ENCODE measurements around the gene KCNJ11. TPM values are rescaled to one million over a fixed set of nuclear protein-coding genes. Genes with fewer than 3 reads are reported as not detected.
A peak's percentile ranks its signal among the peaks of the same experiment; 100 is the strongest.

KCNJ11 gene
- total RNA-seq, 1 experiment from 2014 or later: not detected

DNA sequence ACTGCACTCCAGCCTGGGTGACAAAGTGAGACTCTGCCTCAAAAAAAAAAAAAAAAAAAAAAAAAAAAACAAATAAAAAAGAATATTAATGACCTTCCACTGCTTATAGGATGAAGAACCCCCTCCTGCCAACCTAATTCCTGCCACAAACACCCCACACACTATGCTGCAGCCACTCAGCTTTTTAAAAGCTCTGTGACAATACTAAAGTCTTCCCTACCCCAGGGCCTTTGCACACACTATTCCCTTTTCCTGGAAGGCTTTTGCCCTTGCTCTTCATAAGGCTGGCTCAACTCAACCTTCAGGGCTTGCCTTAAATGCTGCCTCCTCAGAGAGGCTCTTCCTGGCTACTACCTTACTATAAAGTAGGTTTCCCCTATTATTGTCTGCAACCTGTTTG, 10.8 kb upstream of the KCNJ11 start:
- no peaks in the 10 kb centered on the region for H3K27me3 ChIP-seq
- H3K4me3 ChIP-seq: no peak overlapping the region
- no peaks in the 10 kb centered on the region for H3K9me3 ChIP-seq
- no peak for DNase-seq
- no peaks in the 10 kb centered on the region for H3K36me3 ChIP-seq

DNA sequence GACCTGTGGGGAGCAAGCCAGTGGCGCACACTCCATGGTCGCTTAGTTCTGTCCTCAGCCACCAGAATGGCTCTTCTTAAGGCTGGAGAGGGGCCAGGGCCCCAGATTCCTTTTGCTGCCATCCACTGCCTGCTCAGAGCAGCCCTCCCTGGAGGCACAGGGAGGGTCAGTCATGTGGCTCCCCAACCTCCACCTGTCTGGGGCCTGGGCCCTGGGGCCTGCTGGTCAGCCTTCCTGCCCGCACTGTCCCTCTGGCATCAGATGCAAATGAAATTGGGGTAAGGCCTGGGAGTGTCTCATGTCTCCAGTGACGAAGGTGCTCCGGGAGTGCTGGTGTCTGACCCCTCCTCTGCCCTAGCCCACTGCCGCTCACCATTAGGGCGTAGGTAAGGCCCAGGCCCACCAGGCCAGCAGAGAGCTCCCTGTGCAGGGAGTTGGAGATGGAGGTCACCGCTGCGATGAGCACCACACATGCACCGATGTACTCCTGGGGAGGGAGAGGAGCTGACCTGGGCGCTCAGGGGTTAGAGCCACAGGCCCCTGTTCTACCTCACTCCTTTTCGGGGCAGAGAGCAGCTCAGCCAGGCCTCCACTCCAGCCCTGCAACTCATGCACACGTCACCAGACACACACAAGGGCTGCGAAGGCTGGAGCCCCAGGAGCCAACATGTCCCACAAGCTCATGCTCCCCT, 9.0 kb upstream of the KCNJ11 start:
- Histone ChIP-seq H3K36me3 (no peaks in the 10 kb centered on the region), H3K4me3 (no peak overlapping the region), H3K9me3 (no peaks in the 10 kb centered on the region), H3K27me3 (no peaks in the 10 kb centered on the region)
- no peak for DNase-seq

DNA sequence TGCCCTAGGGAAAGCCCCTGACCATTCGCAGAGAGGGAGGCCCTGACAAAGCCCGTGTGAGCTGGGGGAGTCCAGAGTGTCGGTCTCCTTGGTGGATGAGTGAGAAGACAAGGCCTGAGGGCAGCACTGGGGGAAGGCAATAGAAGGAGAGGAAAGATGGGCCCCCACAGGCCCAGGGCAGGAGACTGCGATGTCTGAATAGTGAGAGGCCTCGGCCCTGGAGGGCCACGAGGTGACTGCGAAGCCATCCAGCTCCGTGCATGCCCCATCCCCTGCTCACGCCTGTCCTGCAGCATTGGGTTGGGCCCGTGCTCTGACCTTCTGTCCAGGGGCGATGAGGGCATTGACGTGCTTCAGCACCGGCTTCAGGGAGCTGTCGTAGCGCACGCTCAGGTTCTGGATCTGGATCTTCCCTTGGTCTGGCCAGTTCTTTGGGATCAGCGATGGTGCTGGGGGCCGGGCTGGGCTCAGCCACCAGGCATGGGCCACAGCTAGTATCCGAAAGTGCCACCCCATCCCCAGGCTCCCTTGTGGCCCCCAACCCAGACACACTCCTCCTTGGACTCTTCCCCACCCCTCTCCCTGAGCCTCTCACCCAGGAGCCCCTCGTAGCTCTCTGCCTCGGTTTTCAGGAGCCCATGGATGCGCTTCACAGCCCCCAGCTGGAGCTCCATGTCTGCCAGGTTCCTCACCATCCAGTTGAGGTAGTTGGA, 8.3 kb upstream of the KCNJ11 start:
- no peaks in the 10 kb centered on the region for H3K36me3 ChIP-seq
- H3K27me3 ChIP-seq: no peaks in the 10 kb centered on the region
- no peak overlapping the region for H3K4me3 ChIP-seq
- no peak for DNase-seq
- H3K9me3 ChIP-seq: no peaks in the 10 kb centered on the region

DNA sequence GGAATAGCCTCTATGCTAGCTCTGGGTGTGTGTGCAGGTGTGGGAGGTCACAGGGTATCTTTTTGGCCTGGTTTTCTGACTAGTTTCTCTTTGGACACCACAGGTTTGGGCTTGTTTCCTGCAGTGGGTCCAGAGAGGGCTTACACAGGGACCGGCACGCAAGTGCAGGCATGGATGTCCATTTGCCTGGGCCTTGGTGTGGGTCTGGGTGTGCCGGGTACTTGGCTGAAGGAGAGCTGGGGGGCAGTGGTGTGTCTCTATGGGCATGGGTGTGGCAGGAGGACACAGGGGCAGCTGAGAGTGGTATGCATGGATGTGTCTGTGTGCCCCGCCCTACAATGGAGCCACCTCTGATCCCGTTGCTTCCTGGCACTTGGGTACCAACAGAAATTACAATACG, 7.5 kb upstream of the KCNJ11 start:
- no peaks in the 10 kb centered on the region for H3K9me3 ChIP-seq

DNA sequence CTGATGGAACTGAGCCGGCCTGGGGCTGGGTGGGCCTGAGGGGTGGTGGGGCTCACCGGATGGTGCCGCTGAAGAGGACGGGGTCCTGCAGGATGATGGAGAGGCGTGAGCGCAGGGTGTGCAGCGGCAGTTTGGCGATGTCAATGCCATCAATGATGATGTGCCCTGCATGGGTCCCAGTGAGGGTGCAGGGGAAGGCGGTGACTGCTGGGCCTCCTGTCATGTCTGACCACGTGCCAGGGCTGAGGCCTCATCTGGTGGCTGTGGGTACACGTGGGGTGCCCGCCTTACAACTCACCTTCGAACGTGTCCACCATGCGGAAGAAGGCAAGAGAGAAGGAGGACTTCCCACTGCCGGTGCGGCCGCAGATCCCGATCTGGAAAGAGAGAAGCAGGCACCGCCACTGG, 7.1 kb upstream of the KCNJ11 start:
- Histone ChIP-seq H3K9me3 (no peaks in the 10 kb centered on the region), H3K36me3 (no peaks in the 10 kb centered on the region), H3K27me3 (no peaks in the 10 kb centered on the region), H3K4me3 (no peak overlapping the region)
- no peak for DNase-seq

More for the DNA sequence above, 7.5 kb upstream of the KCNJ11 start:
- Histone ChIP-seq H3K36me3 (no peaks in the 10 kb centered on the region), H3K4me3 (no peak overlapping the region), H3K27me3 (no peaks in the 10 kb centered on the region)
- DNase-seq: no peak

DNA sequence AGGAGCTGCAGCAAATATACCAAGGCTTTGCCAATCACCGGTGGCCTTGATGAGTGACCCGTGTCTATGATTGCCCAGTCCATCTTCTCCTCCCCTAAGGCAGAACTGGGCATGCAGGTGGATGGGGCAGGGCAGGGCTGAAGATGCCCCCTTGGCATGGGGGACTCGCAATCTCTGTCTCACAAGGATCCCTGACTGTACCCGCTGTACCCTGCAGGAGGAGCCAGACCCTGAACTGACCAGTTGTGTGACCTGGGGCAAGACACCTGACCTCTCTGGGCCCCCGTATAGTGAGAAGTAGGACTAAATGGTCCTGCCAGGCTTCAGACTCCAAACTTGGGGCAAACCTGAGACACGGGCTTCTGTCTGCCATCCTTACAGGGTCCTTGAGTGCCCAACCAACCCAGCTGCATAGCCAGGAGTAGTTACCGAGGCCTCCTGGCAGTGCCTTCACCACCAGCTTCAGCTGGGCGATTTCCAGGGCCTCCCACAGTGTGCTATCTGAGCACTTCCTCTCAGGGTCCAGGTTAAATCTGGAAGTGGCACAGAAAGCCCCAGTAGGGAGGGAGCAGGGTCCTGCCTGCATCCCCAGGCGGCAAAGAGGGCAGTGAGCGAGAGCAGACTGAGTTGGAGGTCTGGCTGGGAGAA, 6.4 kb upstream of the KCNJ11 start:
- Histone ChIP-seq H3K27me3 (no peaks in the 10 kb centered on the region), H3K4me3 (no peak overlapping the region), H3K36me3 (no peaks in the 10 kb centered on the region), H3K9me3 (no peaks in the 10 kb centered on the region)
- DNase-seq: no peak

DNA sequence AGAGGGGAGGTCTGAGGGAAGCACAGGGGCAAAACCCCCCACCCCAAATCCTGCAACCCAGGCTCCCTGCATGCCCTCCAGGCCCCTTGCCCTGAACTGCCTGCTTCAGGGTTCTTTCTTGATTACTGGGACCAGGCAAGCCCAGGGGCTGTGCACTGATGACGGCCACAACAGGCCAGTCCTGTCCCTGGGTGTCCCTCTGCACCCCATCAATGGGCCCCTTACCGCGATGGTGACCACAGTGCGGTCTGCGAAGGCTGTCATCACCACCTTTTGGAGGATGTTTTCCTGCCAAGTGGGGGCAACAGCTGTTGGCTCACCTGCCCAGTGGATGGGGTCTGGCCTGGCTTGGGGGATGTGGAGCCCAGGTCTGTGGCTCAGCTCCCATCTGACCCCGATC, 5.0 kb upstream of the KCNJ11 start:
- no peaks in the 10 kb centered on the region for H3K9me3 ChIP-seq
- H3K27me3 ChIP-seq: no peaks in the 10 kb centered on the region
- H3K4me3 ChIP-seq: no peak overlapping the region
- DNase-seq: no peak
- H3K36me3 ChIP-seq: no peaks in the 10 kb centered on the region

DNA sequence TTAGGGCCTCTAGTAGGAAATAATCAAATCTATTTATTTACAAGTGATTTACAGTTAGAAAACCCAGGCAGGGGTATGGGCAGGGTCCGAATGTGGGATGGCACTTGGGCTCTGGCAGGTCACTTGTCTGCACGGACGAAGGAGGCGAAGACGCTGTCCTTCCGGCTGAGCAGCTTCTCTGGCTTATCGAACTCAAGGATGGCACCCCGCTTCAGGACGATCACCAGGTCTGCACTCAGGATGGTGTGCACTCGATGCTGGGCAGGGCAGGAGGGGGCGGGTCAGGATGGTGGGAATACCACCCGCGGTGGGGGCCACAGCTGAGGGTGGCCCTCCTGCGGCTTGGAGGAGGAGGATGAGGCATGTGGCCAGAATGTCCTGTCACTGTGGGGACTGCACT, 4.4 kb upstream of the KCNJ11 start:
- DNase-seq: no peak
- Histone ChIP-seq H3K36me3 (no peaks in the 10 kb centered on the region), H3K4me3 (no peak overlapping the region), H3K9me3 (no peaks in the 10 kb centered on the region), H3K27me3 (no peaks in the 10 kb centered on the region)

DNA sequence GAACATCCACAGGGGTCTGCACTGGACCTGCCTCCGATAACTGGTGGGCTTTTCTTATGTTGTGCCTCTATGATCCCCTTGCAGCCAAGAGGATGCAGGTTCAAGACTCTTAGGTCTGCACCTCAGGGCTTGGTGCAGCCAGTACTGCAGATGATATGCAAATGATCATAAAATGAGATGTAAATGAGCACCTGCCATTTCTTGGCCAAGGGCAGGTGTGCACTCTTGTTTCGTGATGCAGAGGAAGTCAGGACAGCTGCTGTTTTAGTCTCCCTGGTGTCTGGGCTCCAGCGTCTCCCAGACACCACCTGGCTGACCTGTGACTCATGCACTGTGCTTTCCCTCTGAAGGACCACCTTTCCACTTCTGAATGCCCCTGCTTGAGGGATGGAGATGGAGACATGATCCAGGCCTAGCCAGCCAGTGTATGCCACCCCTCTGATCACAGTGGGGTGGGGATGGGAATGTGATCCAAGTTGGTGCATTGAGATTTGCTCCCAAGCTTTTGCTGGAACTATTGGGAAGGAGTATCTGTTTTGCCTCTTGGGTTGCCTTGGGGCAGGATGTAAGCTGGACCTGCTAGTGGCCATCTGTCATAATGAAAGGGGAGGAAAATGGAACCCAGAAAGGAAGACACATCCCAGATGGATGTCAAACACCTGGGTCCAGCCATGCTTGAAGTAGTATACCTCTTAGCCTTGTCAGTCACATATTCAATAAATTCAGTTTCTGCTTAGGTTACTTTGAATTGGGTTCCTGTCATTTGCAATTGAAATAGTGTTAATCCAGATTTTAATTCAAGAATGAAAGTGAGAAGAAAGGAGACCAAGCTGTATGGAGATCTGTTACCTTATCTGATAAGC, 3.3 kb upstream of the KCNJ11 start:
- DNase-seq: no peak
- H3K4me3 ChIP-seq: no peak overlapping the region
- no peaks in the 10 kb centered on the region for H3K27me3 ChIP-seq

DNA sequence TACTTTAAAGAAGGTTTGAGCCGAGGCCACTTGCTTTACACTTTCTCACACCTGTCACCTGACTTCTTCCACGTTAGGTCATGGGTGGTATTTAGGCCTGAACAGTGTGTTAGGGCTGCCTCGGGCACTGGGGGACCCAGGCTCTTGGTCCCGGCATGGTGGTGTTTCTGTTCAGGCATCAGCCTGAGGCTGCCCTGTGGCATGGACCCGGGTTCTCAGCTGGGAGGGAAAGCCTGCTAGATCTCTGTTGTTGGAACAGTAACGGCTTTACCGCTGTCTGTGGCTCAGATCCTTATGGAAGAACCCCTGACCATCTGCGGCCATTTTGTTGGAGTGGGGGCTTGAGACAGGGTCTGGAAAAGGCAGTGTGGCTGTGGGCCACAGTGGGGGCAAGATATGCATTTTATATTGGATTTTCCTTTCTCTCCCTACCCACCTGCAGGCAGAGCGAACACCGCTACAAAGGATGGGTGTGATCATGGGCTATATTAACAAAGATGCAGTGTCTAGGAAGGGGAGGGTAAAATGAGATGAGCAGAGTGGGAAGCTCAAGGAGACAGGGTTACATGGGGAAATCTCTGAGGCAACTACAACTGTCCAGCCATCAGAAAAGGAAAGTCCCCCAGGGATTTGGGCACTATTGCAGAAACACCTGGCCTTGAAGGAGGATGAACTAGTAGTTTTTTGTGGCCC, 1.6 kb upstream of the KCNJ11 start:
- no peak for DNase-seq
- Histone ChIP-seq H3K9me3 (no peaks in the 10 kb centered on the region), H3K4me3 (no peak overlapping the region), H3K27me3 (no peaks in the 10 kb centered on the region), H3K36me3 (no peaks in the 10 kb centered on the region)

More for the DNA sequence above, 3.3 kb upstream of the KCNJ11 start:
- Histone ChIP-seq H3K9me3 (no peaks in the 10 kb centered on the region), H3K36me3 (no peaks in the 10 kb centered on the region)

DNA sequence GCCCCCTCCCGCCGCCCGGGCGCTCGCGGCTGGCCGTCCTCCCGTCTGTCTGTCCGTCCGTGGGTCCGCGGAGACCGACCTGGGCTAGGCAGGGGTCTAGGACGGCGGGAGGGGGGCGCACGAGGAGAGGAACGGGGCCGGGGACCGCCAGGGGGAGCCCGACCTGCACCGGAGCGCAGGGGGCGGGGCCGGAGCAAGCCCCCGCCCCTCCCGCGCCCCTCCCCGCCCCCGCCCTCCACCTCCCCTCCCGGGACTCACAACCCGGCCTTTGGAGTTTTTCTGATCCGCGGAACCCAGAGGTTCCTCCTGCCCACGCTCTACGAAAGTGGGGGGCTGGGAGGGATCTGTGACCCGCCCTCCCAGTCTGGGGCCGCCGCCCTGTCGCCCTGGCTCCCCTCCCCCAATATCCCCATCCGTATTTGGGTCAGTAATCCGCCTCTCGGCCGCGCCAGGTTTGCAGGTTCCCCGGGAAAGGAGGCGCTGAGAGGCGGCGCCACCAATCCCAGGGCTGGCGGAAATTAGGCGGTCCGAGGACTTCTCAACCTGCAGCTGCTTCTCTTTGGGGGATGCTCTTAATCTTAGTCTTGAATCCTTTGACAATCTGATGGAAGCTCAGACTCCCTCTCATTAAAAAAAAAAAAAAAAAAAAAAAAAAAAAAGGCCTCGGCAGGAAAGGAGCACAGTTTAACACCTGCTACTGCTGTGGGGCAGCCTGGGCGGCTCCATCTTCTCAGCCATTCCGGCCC, 925 bp upstream of the KCNJ11 start:
- H3K4me3 ChIP-seq: peak overlapping the region; percentile 42

DNA sequence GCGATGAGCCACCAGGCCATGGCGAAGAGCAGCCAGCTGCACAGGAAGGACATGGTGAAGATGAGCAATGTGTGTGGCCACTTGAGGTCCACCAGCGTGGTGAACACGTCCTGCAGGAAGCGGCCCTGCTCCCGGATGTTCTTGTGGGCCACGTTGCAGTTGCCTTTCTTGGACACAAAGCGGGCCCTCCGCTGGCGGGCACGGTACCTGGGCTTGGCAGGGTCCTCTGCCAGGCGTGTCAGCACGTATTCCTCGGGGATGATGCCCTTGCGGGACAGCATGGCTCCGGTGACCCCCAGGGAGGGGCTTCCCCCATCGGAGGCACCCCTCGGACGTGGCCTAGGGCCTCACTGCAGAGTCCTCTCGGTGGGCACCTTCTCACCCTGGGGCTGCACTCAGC, 648 bp downstream of the KCNJ11 start:
- Histone ChIP-seq H3K36me3 (no peaks in the 10 kb centered on the region), H3K4me3 (no peak overlapping the region), H3K27me3 (no peaks in the 10 kb centered on the region), H3K9me3 (no peaks in the 10 kb centered on the region)
- no peak for DNase-seq

More for the DNA sequence above, 925 bp upstream of the KCNJ11 start:
- DNase-seq: peak; percentile 40
- no peaks in the 10 kb centered on the region for H3K9me3 ChIP-seq
- H3K27me3 ChIP-seq: no peaks in the 10 kb centered on the region
- no peaks in the 10 kb centered on the region for H3K36me3 ChIP-seq

DNA sequence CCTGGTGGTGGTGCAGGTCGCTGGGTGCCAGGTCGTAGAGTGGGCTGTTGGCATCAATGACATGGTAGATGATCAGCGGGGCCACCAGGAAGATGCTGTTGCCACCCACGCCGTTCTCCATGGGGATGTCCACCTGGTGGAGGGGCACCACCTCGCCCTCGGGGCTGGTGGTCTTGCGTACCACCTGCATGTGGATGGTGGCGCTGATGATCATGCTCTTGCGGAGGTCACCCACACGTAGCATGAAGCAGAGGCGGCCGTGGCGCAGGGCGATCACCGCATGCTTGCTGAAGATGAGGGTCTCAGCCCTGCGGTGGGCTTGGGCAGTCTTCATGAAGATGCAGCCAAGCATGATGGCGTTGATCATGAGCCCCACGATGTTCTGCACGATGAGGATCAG, 1.2 kb downstream of the KCNJ11 start:
- no peak for DNase-seq
- H3K4me3 ChIP-seq: no peak overlapping the region

DNA sequence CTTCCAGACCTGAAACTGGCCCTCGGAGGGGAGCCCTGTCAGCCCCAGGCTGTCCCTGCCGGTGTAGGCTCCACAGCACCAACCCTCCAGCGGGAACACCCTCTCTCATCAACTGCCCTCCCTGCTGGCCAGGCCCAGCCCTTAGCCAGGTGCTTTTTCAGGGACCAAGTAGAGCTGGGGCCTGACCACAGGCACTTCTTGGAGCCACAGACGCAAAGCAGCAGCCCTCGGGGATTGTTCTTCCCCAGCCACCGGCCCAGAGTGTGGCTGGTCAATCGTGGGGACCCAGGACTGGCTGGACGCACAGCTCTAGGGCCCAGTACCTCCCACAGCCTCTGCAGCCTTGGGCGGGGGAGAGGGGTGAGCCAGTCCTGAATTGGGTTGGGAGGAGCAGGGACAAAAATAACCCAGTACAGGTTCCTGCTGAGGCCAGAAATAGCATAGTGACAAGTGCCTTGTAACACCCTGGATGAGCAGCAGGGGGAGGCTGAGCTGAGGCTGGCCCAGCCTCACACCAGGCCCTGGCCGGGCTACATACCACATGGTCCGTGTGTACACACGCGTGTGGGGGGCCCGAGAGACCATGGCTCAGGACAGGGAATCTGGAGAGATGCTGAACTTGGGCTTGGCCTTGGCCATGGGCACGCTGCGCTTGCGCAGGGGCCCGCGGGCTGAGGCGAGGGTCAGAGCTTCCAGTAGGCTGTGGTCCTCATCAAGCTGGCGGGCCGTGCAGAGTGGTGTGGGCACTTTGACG, 2.0 kb downstream of the KCNJ11 start:
- no peaks in the 10 kb centered on the region for H3K9me3 ChIP-seq
- no peaks in the 10 kb centered on the region for H3K27me3 ChIP-seq
- H3K36me3 ChIP-seq: no peaks in the 10 kb centered on the region
- DNase-seq: peak; percentile 12
- no peak overlapping the region for H3K4me3 ChIP-seq

More for the DNA sequence above, 1.2 kb downstream of the KCNJ11 start:
- Histone ChIP-seq H3K27me3 (no peaks in the 10 kb centered on the region), H3K9me3 (no peaks in the 10 kb centered on the region), H3K36me3 (no peaks in the 10 kb centered on the region)

DNA sequence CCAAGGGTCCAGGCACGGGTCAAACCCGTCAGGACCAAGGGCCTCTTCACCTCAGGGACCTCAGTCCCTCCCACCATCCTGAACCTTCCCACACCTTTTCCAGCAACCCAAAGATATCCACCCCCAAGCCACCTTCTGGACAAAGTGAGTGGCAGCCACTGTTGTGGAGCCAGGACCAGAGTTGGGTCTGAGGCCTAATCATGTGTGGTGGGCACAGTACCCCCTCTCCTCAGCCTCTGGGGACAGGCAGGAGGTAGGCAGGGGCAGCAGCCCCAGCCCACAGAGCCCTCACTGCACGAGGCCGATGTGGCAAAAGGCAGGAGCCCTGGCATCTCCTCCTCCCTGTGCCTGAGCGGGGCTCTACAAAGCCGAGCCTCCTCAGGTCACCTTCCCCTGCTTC, 2.5 kb downstream of the KCNJ11 start:
- H3K4me3 ChIP-seq: no peak overlapping the region
- DNase-seq: no peak
- no peaks in the 10 kb centered on the region for H3K36me3 ChIP-seq
- H3K27me3 ChIP-seq: no peaks in the 10 kb centered on the region
- H3K9me3 ChIP-seq: no peaks in the 10 kb centered on the region
